IMR-90 (cell line): ENCODE results near the gene RSF1. TPM values are rescaled to one million over a fixed set of nuclear protein-coding genes. Genes with fewer than 3 reads are reported as not detected.

ENCODE experiments used
- ATAC-seq: fragments of 200-7000 bp; cut with Tn5 transposase; 2 replicates; pipeline ENCODE4 v1.9.1; 2020; ENCODE audit warnings: low read depth, mild to moderate bottlenecking, moderate library complexity
- BruUV-seq: library from RNA; stranded (reverse); fragments of 400-500 nt; replicated peaks from 2 replicates; lab custom pipeline; 2021; lab: Mats Ljungman, UMichigan
- CTCF ChIA-PET: fragments of 300-600 bp; formaldehyde crosslinking; extraction: SDS; loops from one replicate; lab custom pipeline; 2021; ENCODE audit warnings: antibody characterized with exemption; lab: Yijun Ruan, JAX
- POLR2A ChIA-PET: fragments of 300-600 bp; sonication (Branson Sonifier 250); formaldehyde crosslinking; loops from one replicate; lab custom pipeline; 2022; ENCODE audit warnings: antibody characterized with exemption; ENCODE audit not compliant: unreplicated experiment; lab: Charles Lee
- DNase-seq: peaks from one replicate; pipeline ENCODE4 v3.0.0; 2013
- H2AFZ ChIP-seq: replicated peaks from 2 replicates; pipeline ENCODE3; 2013; ENCODE audit warnings: low read length, mild to moderate bottlenecking; ENCODE audit not compliant: poor library complexity
- H2AK5ac ChIP-seq: 2 replicates; pipeline ENCODE4 v1.6.1; 2013; ENCODE audit warnings: low read depth, low read length, inconsistent platforms
- H2AK9ac ChIP-seq: replicated peaks from 2 replicates; pipeline ENCODE3; 2013; ENCODE audit warnings: mild to moderate bottlenecking, low read depth, low read length, moderate library complexity; ENCODE audit not compliant: poor library complexity
- H2BK120ac ChIP-seq: 2 replicates; pipeline ENCODE4 v1.6.1; 2013; ENCODE audit warnings: low read depth, low read length, inconsistent platforms
- H2BK15ac ChIP-seq: 3 replicates; pipeline ENCODE4 v1.6.1; 2013; ENCODE audit warnings: low read depth, low read length, inconsistent platforms
- H2BK20ac ChIP-seq: 2 replicates; pipeline ENCODE4 v1.6.1; 2013; ENCODE audit warnings: low read depth, mild to moderate bottlenecking, inconsistent platforms, low read length, moderate library complexity
- H2BK5ac ChIP-seq: 2 replicates; pipeline ENCODE4 v1.6.1; 2013; ENCODE audit warnings: mild to moderate bottlenecking, low read depth, low read length, inconsistent platforms; ENCODE audit not compliant: poor library complexity, severe bottlenecking
- H3K14ac ChIP-seq: replicated peaks from 2 replicates; pipeline ENCODE4 v1.6.1; 2013; ENCODE audit warnings: low read depth, low read length, inconsistent platforms
- H3K18ac ChIP-seq: 2 replicates; pipeline ENCODE4 v1.6.1; 2013; ENCODE audit warnings: low read depth, low read length, control low read depth
- H3K23ac ChIP-seq: 2 replicates; pipeline ENCODE4 v1.6.1; 2013; ENCODE audit warnings: low read depth, low read length, inconsistent platforms
- H3K27ac ChIP-seq: 2 replicates; pipeline ENCODE4 v1.5.1; 2013; ENCODE audit warnings: mild to moderate bottlenecking, control low read depth, low read length; ENCODE audit not compliant: insufficient read depth
- H3K27me3 ChIP-seq: 2 replicates; pipeline ENCODE4 v1.6.1; 2013; ENCODE audit warnings: low read length; ENCODE audit not compliant: control insufficient read depth, insufficient read depth
- H3K36me3 ChIP-seq: 2 replicates; pipeline ENCODE4 v1.6.1; 2013; ENCODE audit warnings: low read length, mixed read lengths; ENCODE audit not compliant: control insufficient read depth, insufficient read depth
- H3K4ac ChIP-seq: 2 replicates; pipeline ENCODE4 v1.6.1; 2013; ENCODE audit warnings: low read depth, low read length, inconsistent platforms
- H3K4me1 ChIP-seq: 2 replicates; pipeline ENCODE4 v1.6.1; 2013; ENCODE audit warnings: low read length, mixed read lengths; ENCODE audit not compliant: control insufficient read depth, insufficient read depth
- H3K4me2 ChIP-seq: 2 replicates; pipeline ENCODE4 v1.6.1; 2013; ENCODE audit warnings: low read depth, mild to moderate bottlenecking, control low read depth, low read length, moderate library complexity
- H3K4me3 ChIP-seq: 2 replicates; pipeline ENCODE4 v1.5.1; 2013; ENCODE audit warnings: low read depth, mild to moderate bottlenecking, control low read depth, low read length, moderate library complexity; ENCODE audit not compliant: insufficient read depth
- H3K56ac ChIP-seq: 2 replicates; pipeline ENCODE4 v1.6.1; 2013; ENCODE audit warnings: low read length, inconsistent platforms; ENCODE audit not compliant: insufficient read depth; ENCODE audit errors: extremely low read depth
- H3K79me1 ChIP-seq, 2 experiments: 2 replicates each; pipeline ENCODE4 v1.6.1; 2013; ENCODE audit warnings: low read length in 2 of 2, inconsistent platforms in 1 of 2, low read depth in 1 of 2
- H3K9ac ChIP-seq: 2 replicates; pipeline ENCODE4 v1.6.1; 2013; ENCODE audit warnings: low read depth, low read length, control low read depth
- H3K9me1 ChIP-seq: 2 replicates; pipeline ENCODE4 v1.6.1; 2013; ENCODE audit warnings: low read length, inconsistent platforms; ENCODE audit not compliant: insufficient read depth
- H3K9me3 ChIP-seq: 2 replicates; pipeline ENCODE4 v1.6.1; 2013; ENCODE audit warnings: low read length; ENCODE audit not compliant: control insufficient read depth, insufficient read depth
- H4K20me1 ChIP-seq: 2 replicates; pipeline ENCODE4 v1.6.1; 2013; ENCODE audit warnings: low read length, inconsistent platforms; ENCODE audit not compliant: insufficient read depth
- H4K5ac ChIP-seq: 2 replicates; pipeline ENCODE4 v1.6.1; 2013; ENCODE audit warnings: mild to moderate bottlenecking, low read depth, low read length, control low read depth
- H4K8ac ChIP-seq, 2 experiments: 2 replicates each; pipeline ENCODE4 v1.6.1; 2013; ENCODE audit warnings: low read depth in 2 of 2, low read length in 2 of 2, control low read depth in 1 of 2, inconsistent platforms in 1 of 2
- H4K91ac ChIP-seq: 2 replicates; pipeline ENCODE4 v1.6.1; 2013; ENCODE audit warnings: low read depth, low read length, inconsistent platforms; ENCODE audit not compliant: insufficient read depth
- BHLHE40 ChIP-seq: fragments of 150-350 bp; IDR thresholded peaks from 2 replicates; pipeline ENCODE4 v1.6.1; 2016; ENCODE audit warnings: mild to moderate bottlenecking, low read depth, low read length
- CEBPB ChIP-seq: IDR thresholded peaks from 2 replicates; pipeline ENCODE4 v1.6.1; 2012; ENCODE audit warnings: low read depth, low read length, improper control_type of control experiment
- FOS ChIP-seq: fragments of 150-350 bp; IDR thresholded peaks from 2 replicates; pipeline ENCODE4 v1.6.1; 2016; ENCODE audit warnings: low read depth, low read length
- MAFK ChIP-seq: IDR thresholded peaks from 2 replicates; pipeline ENCODE4 v1.6.1; 2012; ENCODE audit warnings: low read depth, low read length, improper control_type of control experiment
- MAZ ChIP-seq: IDR thresholded peaks from 2 replicates; pipeline ENCODE4 v1.6.1; 2012; ENCODE audit warnings: low read depth, mild to moderate bottlenecking, low read length, improper control_type of control experiment, moderate library complexity, borderline replicate concordance
- MXI1 ChIP-seq: IDR thresholded peaks from 2 replicates; pipeline ENCODE4 v1.6.1; 2012; ENCODE audit warnings: low read depth, mild to moderate bottlenecking, low read length, moderate library complexity, borderline replicate concordance
- NFE2L2 ChIP-seq: fragments of 150-350 bp; IDR thresholded peaks from 2 replicates; pipeline ENCODE4 v1.6.1; 2016; ENCODE audit warnings: low read depth, mild to moderate bottlenecking, low read length
- POLR2A ChIP-seq: IDR thresholded peaks from 2 replicates; pipeline ENCODE4 v1.6.1; 2012; ENCODE audit warnings: mild to moderate bottlenecking, low read depth, low read length
- RAD21 ChIP-seq: IDR thresholded peaks from 2 replicates; pipeline ENCODE4 v1.6.1; 2012; ENCODE audit warnings: low read length, improper control_type of control experiment
- RFX5 ChIP-seq: IDR thresholded peaks from 2 replicates; pipeline ENCODE4 v1.8.0; 2012; ENCODE audit warnings: low read depth, mild to moderate bottlenecking, low read length, moderate library complexity
- SMC3 ChIP-seq: fragments of 150-350 bp; IDR thresholded peaks from 2 replicates; pipeline ENCODE4 v1.6.1; 2016; ENCODE audit warnings: low read depth, mild to moderate bottlenecking, antibody characterized with exemption, low read length, moderate library complexity
- WGBS, 2 experiments: methylation state at CpG; one replicate each; pipeline versions ENCODE4 v1.1.5 to v1.1.7; 2013; ENCODE audit warnings: missing lambda C conversion rate in 2 of 2; ENCODE audit not compliant: insufficient read length in 1 of 2; ENCODE audit errors: extremely low coverage in 2 of 2; 5-methylcytosine and 5-hydroxymethylcytosine counted together
- dilution Hi-C: fragments of 300-500 bp; cut with HindIII; formaldehyde crosslinking; loops from one replicate; pipeline ENCODE4 v1.14.3; 2018; ENCODE audit warnings: low sequenced_read_pairs; ENCODE audit not compliant: unreplicated experiment
- in situ Hi-C: fragments of 300-500 bp; cut with MboI; formaldehyde crosslinking; loops from 3 replicates; pipeline ENCODE4 v1.14.3; 2019; ENCODE audit warnings: low sequenced_read_pairs, inconsistent platforms, mixed read lengths
- intact Hi-C: fragments of 100-400 bp; cut with micrococcal nuclease; formaldehyde crosslinking; loops from 2 replicates; pipeline ENCODE4 v1.10.0; 2022
- polyA plus RNA-seq, 3 experiments: library from polyadenylated mRNA; depleted of rRNA; stranded (reverse); fragments of >200 nt; gene quantifications; 2 replicates each; pipeline ENCODE4 v1.2.3, GENCODE V29; 2012; ENCODE audit warnings: low replicate concordance in 1 of 3
- total RNA-seq: library from RNA; depleted of rRNA; stranded (reverse); fragments of >200 nt; gene quantifications from 2 replicates; pipeline ENCODE4 v1.2.3, GENCODE V29; 2012
- TF ChIP-seq, protein P1 (sequence below): conservative IDR thresholded peaks from 2 replicates; pipeline ENCODE4 v1.5.1; 2012; ENCODE audit warnings: mild to moderate bottlenecking, low read depth, low read length, improper control_type of control experiment
- TF ChIP-seq, protein P2 (sequence below): fragments of 150-350 bp; IDR thresholded peaks from 2 replicates; pipeline ENCODE4 v1.6.1; 2016; ENCODE audit warnings: low read depth, mild to moderate bottlenecking, low read length, moderate library complexity, borderline replicate concordance

The RSF1 gene
- total and polyA plus RNA-seq, 2 of the 4 experiments (the other 2 are of a cell fraction) = 13.9 to 18.5 TPM

DNA sequence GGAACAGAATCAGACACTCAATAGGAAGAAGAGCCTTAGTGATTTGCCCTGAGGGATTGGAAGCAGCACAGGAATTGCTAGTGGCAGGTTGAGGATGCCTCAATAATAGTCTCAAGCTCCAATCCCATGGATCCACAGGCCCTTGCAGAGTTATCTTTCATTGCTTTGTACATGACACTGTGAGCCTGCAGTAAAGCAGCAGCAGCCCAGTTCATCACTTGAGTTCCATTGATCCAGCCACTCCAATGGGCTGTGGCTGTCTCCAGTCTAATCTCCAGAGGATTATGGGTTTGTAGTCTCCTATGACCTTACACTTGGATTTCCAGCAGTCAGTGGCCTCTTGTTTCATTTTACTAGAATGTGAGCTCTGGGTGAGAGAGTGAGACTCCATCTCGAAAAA is 45.8 kb upstream of the RSF1 start (continued):
- TF ChIP-seq NFE2L2 (no peak), MAFK (no peak), SMC3 (no peak), BHLHE40 (no peak), POLR2A (no peak), RAD21 (no peak), MXI1 (no peak)

DNA sequence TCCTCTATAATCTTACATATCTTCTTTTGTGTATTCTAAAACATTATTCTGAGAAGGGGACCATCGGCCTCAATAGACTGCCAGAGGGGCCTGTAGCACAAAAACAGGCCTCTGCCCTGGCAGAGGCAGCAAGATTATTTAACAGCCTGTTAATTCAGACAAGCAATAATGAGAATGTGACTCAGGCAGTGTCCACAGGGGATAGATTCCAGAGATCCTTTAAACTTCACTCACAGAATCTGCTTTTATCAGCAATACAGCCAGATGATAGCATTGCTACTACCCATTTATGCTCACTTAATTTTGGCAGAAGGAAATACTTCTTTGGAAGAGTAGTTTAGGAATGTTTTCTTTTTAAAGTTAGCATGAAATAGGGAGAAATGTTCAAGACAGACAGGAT is 45.3 kb upstream of the RSF1 start:
- H3K4me3 ChIP-seq = no peak overlapping the region
- no peak overlapping the region for H2BK20ac ChIP-seq
- H2AK9ac ChIP-seq = no peak overlapping the region
- H3K27ac ChIP-seq = no peak overlapping the region
- H2AK5ac ChIP-seq = no peak overlapping the region
- H3K56ac ChIP-seq = no peak overlapping the region
- no peak overlapping the region for H4K8ac ChIP-seq
- ChIA-PET POLR2A (no interaction called here), CTCF (no interaction called here)
- H3K4me2 ChIP-seq = no peak overlapping the region
- no peaks in the 10 kb centered on the region for H4K20me1 ChIP-seq
- no TSS peak for BruUV-seq
- peak; percentile 81 for ATAC-seq
- dilution Hi-C loops = no loop called here
- 0 out of 2 replicates have a peak, but pooled peaks cover 4% of the 10 kb centered on the region for H3K9me1 ChIP-seq
- H2BK120ac ChIP-seq = no peak overlapping the region
- no peak for TF ChIP-seq MAFK
- TF ChIP-seq RFX5 = no peak
- TF ChIP-seq FOS = no peak
- no peak for TF ChIP-seq MAZ
- TF ChIP-seq NFE2L2 = no peak
- no peak for TF ChIP-seq CEBPB
- TF ChIP-seq, protein P1, sequence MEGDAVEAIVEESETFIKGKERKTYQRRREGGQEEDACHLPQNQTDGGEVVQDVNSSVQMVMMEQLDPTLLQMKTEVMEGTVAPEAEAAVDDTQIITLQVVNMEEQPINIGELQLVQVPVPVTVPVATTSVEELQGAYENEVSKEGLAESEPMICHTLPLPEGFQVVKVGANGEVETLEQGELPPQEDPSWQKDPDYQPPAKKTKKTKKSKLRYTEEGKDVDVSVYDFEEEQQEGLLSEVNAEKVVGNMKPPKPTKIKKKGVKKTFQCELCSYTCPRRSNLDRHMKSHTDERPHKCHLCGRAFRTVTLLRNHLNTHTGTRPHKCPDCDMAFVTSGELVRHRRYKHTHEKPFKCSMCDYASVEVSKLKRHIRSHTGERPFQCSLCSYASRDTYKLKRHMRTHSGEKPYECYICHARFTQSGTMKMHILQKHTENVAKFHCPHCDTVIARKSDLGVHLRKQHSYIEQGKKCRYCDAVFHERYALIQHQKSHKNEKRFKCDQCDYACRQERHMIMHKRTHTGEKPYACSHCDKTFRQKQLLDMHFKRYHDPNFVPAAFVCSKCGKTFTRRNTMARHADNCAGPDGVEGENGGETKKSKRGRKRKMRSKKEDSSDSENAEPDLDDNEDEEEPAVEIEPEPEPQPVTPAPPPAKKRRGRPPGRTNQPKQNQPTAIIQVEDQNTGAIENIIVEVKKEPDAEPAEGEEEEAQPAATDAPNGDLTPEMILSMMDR = no peak
- TF ChIP-seq BHLHE40 = no peak
- TF ChIP-seq, protein P2, sequence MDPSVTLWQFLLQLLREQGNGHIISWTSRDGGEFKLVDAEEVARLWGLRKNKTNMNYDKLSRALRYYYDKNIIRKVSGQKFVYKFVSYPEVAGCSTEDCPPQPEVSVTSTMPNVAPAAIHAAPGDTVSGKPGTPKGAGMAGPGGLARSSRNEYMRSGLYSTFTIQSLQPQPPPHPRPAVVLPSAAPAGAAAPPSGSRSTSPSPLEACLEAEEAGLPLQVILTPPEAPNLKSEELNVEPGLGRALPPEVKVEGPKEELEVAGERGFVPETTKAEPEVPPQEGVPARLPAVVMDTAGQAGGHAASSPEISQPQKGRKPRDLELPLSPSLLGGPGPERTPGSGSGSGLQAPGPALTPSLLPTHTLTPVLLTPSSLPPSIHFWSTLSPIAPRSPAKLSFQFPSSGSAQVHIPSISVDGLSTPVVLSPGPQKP = no peak
- H3K4ac ChIP-seq = no peak overlapping the region
- H4K91ac ChIP-seq = no peak overlapping the region
- DNase-seq = peak; percentile 32
- peaks cover 6% of the 10 kb centered on the region for H3K36me3 ChIP-seq
- H3K79me1 ChIP-seq = peaks cover 0 to 7% of the 10 kb centered on the region in 2 experiments; a peak in 2 of 4 replicates
- no peak overlapping the region for H2BK15ac ChIP-seq
- in situ Hi-C loops = no loop called here
- no peak overlapping the region for H2BK5ac ChIP-seq
- intact Hi-C loops = no loop called here
- no peak overlapping the region for H3K14ac ChIP-seq
- no peaks in the 10 kb centered on the region; the same call in 1 of the 2 replicates for H3K4me1 ChIP-seq
- H4K5ac ChIP-seq = no peak overlapping the region
- no CpG with 5 or more reads among the region's 1 CpG for WGBS, 2 experiments
- no peak overlapping the region for H3K23ac ChIP-seq
- H2AFZ ChIP-seq = no peak overlapping the region
- no peaks in the 10 kb centered on the region for H3K27me3 ChIP-seq
- H3K18ac ChIP-seq = no peak overlapping the region
- no peak overlapping the region for H3K9ac ChIP-seq
- H3K9me3 ChIP-seq = no peaks in the 10 kb centered on the region
